ENCODE data around the gene WDR36.

The WDR36 gene

DNA sequence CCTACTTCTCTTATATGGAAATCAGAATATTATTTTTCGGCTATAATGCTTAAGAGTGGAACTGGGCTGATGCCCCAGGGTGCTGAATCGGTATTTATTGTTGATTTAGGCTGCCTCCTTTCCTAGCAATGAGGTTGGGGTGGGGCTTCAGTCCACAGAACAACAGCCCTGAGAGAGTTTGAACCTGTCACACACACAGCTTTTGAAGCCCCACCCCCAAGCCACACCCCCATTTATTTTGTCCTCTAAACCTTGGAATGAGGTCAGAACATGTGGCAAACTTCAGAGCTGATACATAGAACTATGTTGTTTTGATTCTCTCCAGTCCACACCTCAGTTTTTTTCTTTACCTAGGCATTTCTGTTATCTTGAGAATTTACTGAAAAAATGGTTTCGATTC lies 80.4 kb downstream of the WDR36 start:
- no peaks in the 10 kb centered on the region for H3K27me3 ChIP-seq (ENCODE audit: control insufficient read depth, insufficient read depth, low read length)
- no peak overlapping the region for H3K4me3 ChIP-seq (ENCODE audit: low read length)
- no peaks in the 10 kb centered on the region for H3K36me3 ChIP-seq (ENCODE audit: control insufficient read depth, insufficient read depth, low read length)
- no peak overlapping the region for H3K9ac ChIP-seq (ENCODE audit: low read length)
- H3K9me3 ChIP-seq (ENCODE audit: control insufficient read depth, low read length): no peaks in the 10 kb centered on the region
- no peaks in the 10 kb centered on the region for H3K4me1 ChIP-seq (ENCODE audit: control insufficient read depth, insufficient read depth, low read length)

DNA sequence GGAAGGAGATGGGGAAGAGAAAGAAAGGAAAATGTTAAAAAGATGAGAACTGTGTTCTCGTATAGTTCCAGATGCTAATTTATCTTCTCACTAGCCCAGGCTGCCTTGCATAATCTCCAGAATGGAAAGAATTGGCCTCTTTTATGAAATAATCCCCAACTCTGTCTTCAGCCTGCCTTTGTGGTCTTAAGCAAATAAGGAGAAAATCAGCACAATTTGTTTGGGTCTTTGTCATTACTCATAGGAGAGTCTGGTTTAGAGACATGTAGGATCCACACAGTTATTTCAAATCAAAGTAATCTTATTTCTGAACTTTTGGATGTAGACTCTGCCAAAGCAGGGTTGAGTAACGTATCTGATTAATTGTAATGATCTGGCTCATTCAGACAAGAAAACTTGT lies 81.3 kb downstream of the WDR36 start:
- H3K4me1 ChIP-seq (ENCODE audit: control insufficient read depth, insufficient read depth, low read length): no peaks in the 10 kb centered on the region
- H3K36me3 ChIP-seq (ENCODE audit: control insufficient read depth, insufficient read depth, low read length): no peaks in the 10 kb centered on the region
- H3K4me3 ChIP-seq (ENCODE audit: low read length): no peak overlapping the region
- H3K9me3 ChIP-seq (ENCODE audit: control insufficient read depth, low read length): no peaks in the 10 kb centered on the region
- H3K9ac ChIP-seq (ENCODE audit: low read length): no peak overlapping the region
- no peaks in the 10 kb centered on the region for H3K27me3 ChIP-seq (ENCODE audit: control insufficient read depth, insufficient read depth, low read length)
